Subcutaneous adipose tissue (tissue), 4 donors: Measurements from ENCODE around the gene HTR6. TPM values are rescaled to one million over a fixed set of nuclear protein-coding genes. Genes with fewer than 3 reads are reported as not detected.

Source experiments
- CTCF ChIP-seq: fragments of 450-650 bp; IDR thresholded peaks from one replicate; pipeline ENCODE4 v1.5.1; 2016; ENCODE audit warnings: low read depth, mild to moderate bottlenecking, control low read depth, antibody characterized with exemption, moderate library complexity
- total RNA-seq, 4 donors: library from RNA; depleted of rRNA; stranded (reverse); fragments of >200 nt; gene quantifications; one replicate each; pipeline ENCODE4 v1.1.0, GENCODE V29; 2016

The HTR6 gene
- total RNA-seq, 4 donors from 2014 or later = not detected

GRCh38 chr1:19643121-19643520 lies 21.6 kb upstream of the HTR6 start:
- no peak for TF ChIP-seq CTCF

GRCh38 chr1:19643602-19644394 lies 20.9 kb upstream of the HTR6 start, which contains the start of gene NBL1:
NBL1 (plus strand) TSS chr1:19644311; CDS start chr1:19655031, 10,720 bp downstream.
- TF ChIP-seq CTCF = no peak

- TF ChIP-seq CTCF = no peak
Observed at GRCh38 chr1:19644395-19644680, 20.3 kb upstream of the HTR6 start.

GRCh38 chr1:19644681-19645410 lies 19.8 kb upstream of the HTR6 start:
- TF ChIP-seq CTCF = no peak

- no peak for TF ChIP-seq CTCF
Observed at GRCh38 chr1:19645411-19646251, 19.0 kb upstream of the HTR6 start.

GRCh38 chr1:19646377-19647319 lies 18.0 kb upstream of the HTR6 start:
- no peak for TF ChIP-seq CTCF
